Right renal pelvis (tissue), 4 donors: ENCODE results near the gene DYNC2H1. TPM values are rescaled to one million over a fixed set of nuclear protein-coding genes. Genes with fewer than 3 reads are reported as not detected.
"Not testable (repeated sequence)": the region's sequence is repeated elsewhere in the genome, so short reads cannot be mapped to it uniquely, and the experiment has no call there.

Experiments used
- DNase-seq, 4 donors: peaks; one replicate each; pipeline ENCODE4 v3.0.0-alpha.2; 2013; ENCODE audit warnings: low read depth in 4 of 4, low spot score in 3 of 4, missing footprints in 1 of 4
- polyA plus RNA-seq, 4 donors: library from polyadenylated mRNA; unstranded; fragments of 120-200 nt; gene quantifications; one replicate each; pipeline ENCODE4 v1.2.1, GENCODE V29; 2013; ENCODE audit not compliant: insufficient read length in 4 of 4

Gene DYNC2H1
- polyA plus RNA-seq, 4 donors, result 37.9 to 42.5 (median 40.8) TPM

DNA sequence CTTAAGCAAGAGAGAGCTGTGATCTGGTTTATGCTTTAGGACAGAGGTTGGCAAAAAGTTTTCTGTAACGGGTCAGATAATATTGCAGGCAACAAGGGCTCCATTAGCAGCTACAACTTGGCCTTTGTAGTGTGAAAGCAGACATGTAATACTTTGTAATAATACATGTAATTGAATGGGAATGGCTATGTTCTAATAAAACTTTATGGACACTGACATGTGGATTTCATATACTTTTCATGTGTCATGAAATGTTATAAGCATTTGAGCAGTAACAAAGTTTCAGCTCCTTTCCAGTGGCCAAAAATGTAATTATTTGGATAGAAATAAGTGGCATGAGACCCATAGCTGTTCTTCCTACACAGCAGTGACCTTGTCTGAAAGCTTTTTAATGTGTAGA, 3.1 kb downstream of the DYNC2H1 start:
- no peak for DNase-seq

DNA sequence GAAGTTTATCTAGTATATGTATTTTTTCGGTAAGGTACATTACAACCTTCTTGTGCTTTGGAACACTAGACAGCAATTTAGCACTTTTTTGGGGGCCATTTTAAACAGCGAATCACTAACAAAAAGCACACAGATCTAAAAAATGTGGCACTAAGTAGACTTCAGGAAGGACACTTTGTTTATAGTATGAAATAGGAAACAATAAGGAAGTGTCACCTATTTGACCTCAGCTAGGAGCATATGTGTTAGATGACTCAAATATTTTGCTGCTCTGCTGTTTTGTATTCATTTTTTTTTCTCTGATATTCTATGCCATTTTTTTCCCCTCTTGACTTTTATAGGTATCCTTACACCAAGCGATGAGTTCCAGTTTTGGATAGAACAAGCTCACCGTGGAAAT, 5.6 kb downstream of the DYNC2H1 start:
- no peak for DNase-seq

DNA sequence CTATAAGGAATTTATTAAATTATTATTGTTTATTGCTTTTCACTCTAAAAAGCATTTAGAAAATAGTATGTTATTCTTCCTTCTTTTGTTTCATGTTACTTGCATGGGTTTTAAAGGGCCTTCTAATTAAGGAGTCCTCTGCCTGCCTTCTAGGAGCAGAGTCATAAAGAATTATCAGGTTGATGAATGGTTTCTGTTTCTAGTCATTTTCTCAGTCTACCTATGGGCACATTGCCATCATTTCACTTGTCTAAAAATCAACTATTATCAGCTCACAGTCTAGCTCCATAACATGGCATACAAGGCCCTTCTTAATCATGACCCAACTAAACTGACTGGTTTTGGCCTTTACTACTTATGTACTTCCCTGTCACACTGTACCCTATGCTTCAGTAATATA, 16.2 kb downstream of the DYNC2H1 start:
- no peak for DNase-seq

DNA sequence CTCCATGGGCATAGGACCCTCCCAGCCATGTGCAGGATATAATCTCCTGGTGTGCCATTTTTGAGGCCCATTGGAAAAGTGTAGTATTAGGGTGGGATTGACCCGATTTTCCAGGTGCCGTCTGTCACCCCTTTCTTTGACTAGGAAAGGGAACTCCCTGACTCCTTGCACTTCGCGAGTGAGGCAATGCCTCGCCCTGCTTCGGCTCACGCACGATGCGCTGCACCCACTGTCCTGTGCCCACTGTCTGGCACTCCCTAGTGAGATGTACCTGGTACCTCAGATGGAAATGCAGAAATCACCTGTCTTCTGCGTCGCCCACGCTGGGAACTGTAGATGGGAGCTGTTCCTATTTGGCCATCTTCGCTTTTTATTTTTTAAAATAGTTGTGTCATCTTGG, 32.8 kb downstream of the DYNC2H1 start:
- not testable (repeated sequence) for DNase-seq

DNA sequence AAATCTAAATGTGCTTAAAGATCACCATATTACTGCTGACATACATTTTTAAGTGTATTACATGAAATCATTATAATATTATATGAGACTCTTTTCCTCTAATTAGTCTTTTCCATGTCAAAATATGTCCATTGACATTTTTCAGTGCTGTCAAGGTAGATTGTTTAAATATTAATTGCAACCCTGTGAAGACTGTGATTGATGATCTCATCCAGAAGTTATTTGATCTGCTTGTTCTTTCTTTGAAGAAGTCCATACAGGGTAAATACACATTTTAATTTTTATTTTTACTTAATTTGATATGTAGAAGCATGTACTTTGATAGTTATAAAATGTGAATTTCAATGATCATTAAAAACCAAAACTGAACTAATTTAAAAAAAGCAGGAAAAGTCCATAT, 38.4 kb downstream of the DYNC2H1 start:
- no peak for DNase-seq

DNA sequence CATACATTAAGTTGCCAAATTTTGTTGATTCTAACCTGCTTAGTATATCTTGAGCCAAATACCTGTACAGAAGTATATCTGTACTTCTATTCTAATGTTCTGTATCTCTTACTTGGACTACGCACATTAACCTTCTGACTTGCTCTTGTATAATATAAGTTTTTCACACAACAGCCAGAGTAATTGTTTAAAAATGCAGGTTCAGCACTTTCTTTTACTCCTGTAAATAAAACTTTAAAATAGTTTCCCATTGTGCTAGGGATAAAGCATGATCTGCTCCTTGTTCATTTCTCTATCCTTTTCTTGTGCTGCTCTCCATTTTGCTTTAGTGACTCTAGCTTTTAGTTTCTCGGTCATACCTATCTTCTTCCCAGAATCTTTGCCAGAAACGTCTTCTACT, 48.3 kb downstream of the DYNC2H1 start:
- no peak for DNase-seq

DNA sequence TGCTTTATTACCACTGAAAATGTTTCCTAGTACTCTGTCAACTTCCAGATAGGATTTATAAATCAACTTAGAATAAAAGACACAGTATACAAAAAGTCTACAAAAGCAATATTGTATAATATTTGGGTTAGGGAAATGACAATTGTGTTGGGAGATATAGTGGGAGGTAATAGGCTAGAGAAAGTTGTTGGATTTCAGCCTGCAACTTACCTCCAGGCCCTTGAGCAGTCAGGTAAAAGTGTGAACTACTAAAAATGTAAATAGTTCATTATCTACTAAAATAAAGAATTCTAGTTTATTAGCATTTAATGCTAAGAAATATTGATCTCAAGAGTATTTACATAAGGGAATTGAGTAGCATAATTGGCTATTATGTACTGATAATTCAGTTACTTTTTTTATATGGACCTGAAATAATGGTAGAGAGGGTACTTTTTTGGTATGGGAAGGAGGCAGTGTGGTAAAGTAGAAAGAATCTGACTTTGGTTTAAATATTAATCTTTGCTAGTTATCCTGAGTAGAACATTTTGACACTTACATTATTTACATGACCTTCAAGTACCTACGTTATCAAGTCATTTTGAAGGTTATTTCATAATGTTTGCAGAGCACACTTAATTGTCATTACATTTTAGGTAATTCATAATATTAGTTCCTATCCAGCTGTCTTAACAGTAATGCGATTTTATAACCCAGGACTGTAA, 55.0 kb downstream of the DYNC2H1 start:
- DNase-seq, result no peak

DNA sequence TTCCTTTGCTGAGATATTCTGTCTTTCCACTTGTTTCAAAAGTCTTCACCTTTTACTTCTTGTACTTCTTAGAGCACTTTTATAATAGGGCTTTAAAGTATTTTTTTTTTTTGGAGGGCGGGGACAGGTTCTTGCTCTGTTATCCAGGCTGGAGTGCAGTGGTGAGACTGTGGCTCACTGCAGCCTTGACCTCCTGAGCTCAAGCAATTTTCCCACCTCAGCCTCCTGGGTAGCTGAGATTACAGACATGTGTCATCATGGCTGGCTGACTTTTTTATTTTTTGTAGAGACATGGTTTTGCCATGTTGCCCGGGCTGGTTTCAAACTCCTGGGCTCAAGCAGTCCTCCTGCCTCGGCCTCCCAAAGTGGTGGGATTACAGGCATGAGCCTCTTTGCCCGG, 57.9 kb downstream of the DYNC2H1 start:
- no peak for DNase-seq

DNA sequence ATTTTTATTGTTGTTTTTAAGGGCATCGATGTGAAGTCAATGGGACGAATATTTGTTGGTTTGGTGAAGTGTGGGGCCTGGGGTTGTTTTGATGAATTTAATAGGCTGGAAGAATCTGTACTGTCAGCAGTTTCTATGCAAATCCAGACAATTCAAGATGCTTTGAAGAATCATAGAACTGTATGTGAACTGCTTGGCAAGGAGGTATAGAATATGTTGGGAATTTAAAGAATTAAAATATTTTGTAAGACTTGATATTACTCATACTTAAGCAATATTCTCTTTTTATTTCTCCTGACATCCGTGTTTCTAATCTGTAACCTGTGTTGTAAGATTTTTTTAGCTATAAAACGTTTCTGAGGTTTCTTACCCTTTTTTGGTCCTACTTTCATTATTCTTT, 61.6 kb downstream of the DYNC2H1 start:
- no peak for DNase-seq

DNA sequence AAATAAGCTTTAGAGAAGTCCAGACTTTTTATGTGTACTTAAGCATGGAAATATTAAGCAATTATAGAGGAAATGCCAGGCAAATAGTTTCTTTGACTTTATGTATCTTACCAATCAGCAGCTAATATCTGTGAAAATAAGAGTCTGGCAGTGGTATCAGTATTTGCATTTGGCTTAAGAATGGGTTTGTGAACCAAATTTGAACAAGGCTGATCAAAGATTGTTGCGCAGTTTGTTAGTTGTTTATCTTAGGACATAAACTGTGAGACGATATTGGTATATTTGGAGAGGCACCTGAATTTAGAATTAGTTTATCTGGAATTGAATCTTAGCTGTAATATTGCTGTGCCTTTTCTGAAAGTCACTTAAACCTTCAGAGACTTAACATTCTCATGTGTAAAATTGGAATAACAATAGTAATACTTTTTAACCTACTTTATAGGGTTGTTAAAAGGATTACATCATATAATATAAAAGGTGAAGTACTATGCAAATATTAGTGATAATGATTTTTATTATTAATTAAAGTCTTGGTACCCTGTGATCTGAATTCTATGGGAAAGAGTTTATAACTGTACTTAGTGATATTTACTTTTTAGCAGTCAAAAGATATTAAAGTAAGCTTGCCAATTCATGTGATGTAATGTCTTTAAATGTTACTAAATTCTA, 66.4 kb downstream of the DYNC2H1 start:
- DNase-seq, result no peak

DNA sequence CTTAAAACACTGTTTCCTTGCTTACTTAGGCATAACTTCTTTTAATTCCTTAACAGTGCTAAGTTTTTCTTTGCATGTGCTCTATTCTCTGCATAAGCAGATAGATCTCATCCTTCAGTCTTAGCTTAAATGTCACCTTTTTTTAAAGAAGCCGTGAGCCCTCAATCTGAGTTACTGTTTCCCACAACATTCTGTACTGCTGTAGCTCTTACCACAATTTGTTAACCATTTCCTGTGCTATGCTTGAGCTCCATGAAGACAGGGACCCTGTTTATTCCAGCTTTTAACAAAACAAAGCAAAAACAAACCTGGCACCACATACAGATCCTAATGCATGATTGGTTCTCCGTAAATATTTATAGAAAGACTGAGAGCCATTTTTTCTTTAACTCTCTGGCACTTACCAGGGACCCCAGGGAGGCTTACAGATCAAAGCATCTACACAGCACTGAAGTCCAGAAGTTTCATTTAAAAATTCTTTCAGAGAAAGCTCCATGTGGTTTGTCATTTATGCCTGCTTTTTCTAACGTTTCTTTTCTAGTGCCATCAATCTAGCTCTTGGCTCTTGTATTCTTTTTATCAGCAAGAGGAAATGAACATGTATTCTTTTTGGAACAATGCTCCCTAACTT, 74.9 kb downstream of the DYNC2H1 start:
- no peak for DNase-seq

DNA sequence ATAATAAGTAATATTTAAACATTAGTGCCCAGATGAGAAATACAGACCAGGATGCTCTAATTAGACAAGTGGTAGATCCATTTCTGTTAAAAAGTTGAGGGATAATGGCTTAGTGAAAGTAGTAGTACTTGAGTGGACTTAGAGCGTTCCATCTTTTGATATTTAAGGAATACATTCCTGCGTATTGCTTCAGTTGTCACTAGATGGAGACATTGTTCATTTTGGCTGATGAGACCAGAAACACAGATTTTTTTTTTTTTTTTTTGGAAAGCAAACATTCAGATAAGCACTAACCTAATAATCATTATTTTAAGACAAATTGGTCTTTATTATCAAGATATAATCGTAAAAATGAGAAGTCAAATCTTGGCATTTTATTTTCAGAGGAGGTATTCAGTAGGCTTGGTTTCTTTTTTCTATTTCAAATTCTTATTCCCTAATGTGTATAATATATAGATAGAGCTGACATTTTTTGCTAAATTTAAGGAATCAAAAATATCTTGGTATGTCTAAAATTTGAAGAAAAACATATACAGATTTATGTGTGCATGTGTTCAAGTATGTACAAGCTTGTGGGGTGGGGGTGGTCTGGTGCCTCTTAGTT, 92.9 kb downstream of the DYNC2H1 start:
- peak in 2 of 4 donors; percentile 5 to 20 for DNase-seq

DNA sequence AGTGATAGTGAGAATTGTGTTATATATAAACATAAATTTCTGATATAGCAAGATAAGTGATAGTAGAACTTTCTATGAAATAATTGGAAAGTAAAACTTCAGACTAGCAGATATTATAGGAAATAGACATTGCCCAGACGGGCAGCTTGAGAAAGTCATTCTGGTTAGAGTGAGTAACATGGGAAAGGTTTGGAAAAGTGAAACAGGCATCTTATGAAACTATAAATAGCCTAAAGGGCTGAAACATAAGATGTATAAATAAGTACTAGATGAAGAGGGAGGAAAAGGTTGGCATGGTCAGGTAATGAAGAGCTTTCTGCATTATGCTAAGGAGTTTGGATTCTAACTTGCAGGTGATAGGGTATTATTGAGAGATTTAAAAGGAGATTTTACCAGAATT, 101.3 kb downstream of the DYNC2H1 start:
- no peak for DNase-seq

DNA sequence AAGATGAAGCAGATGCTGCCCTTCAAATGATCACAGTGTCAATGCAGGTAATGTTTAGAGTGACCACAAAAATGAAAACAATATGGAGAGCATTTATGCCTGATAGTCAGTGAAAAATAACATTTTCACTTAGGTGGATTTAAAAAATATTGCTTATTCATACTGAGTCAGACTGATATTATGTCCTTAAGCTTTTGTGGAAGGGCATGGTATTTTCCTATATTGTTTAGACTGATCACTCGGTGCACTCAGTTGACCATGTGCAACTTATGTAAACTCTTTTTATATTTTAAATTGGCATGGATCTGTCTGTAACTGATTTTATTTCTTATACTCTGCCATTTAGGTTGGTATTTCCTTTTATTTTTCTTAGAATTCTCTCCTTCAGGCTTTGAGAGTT, 106.6 kb downstream of the DYNC2H1 start:
- DNase-seq, result no peak

DNA sequence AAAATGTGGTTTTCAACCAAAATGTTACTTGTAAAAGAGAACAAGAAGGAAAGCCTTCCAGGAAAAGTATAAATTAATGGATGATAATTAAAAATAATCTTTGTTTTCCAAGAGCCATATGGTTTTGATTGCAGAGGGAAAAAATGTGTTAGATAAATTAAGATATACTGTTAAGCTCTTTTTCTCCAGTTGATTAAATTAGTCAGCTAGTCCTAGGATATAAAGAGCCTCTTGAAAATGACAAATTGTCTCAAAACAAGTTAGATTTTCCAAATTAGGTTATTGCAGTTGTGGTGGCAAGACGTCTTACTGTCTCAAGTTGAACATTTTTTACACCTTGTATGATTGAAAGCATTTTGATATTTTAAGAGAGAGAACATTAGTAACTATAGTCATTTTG, 110.9 kb downstream of the DYNC2H1 start:
- DNase-seq, result no peak

DNA sequence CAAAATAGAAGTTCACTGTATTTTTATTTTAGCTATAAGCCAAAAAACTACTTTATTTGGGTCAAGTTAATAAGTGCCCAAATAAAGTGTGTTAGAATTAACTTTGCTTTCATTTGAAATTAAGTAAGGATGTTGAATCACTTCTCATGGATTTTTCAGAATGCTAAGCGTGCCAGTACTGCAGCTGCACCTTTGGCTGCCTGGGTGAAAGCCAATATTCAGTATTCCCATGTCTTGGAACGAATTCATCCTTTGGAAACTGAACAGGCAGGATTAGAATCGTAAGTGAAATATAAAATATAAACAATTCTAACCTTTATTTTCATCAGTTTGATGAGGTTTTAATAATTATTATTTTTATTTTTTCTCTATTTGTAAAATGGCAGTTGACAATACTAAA, 113.6 kb downstream of the DYNC2H1 start:
- DNase-seq, result no peak

DNA sequence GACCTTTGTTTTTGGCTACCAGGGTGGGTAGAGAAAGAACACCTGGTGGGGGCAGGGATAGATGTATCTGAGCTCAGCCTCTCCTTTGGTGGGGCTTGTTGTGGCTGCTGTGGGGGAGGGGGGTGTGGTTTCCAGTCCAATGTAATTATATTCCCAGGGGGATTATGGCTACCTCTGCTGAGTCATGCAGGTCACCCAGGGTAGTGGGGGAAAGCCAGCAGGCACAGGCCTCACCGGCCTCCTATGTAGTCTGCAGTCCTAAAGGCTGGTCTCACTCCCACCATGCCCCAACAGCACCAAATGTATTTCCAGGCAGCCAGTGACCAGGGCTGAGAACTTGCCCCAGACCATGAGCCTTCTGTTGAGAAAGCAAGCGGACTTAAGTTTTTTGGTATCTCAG, 119.6 kb downstream of the DYNC2H1 start:
- no peak for DNase-seq

DNA sequence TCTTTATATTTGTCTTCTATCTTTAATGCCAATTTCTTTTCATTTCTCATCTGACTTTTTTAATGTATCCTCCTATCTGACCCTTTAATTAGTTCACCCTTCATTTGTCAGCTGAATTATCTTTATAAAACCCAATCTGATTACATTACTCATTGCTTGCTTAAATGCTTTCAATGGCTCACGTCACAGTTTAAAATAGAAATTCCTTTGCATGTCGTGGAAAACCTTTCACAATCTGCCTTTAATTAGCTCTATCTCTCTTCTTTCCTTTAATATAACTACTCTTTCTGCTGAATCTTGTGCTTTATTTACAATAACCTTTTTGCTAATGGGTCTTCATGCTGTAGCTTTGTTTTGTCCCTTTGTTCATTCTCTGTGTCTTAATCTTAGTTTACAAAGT, 125.7 kb downstream of the DYNC2H1 start:
- no peak for DNase-seq

DNA sequence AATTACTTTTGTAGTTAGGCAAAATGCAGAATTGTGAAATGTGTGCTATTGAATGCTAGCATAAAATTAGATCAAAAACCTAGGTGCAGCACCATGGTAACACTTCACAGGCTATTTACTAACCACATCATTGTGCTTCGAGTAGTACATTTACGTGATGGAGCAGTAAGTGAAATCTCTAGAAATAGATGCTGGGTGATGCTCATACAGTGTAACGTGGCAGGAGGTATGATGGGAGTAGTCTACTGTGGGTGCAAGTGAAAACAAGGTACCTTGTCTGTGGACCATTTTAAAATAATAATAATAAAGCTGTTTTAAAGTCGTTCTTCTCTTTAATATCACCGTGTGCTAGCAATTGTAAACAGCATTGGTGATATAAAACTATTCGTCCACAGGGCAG, 132.3 kb downstream of the DYNC2H1 start:
- DNase-seq, result no peak

DNA sequence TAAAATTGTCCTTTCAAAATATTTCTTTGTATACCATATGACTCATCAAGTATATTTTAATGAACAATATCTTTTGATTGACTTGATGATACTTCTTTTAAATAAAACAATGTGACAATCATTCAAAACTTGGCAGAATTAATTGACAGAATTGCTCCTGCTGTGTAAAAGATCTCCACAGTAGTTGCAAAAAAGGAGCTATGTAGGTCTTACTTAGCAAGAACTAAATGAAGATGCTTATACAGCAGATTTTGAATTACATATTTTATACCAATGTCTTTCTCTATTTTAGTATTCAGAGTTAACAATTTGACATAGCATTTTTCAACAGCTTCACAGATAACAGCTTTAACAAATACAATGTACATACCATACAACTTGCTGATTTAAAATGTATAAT, 144.9 kb downstream of the DYNC2H1 start:
- no peak for DNase-seq

DNA sequence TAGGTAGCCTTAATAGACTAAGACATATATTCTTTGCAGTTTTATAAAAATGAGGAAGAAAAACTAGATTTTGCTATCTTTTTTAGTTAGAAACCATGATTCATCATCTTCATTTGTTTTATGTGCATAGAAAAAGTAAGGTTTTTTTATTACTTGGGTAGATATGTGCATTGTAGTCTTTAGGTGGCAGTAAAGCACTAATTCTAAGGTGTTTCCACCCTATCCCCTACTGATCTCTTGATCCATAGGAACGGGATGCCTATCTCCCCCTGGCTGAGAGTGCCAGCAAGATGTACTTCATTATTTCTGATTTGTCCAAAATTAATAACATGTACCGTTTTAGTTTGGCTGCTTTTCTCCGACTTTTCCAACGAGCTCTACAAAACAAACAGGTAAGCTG, 148.1 kb downstream of the DYNC2H1 start:
- DNase-seq, result no peak
